ENCODE results near the gene RPS23. TPM values are rescaled to one million over a fixed set of nuclear protein-coding genes. Genes with fewer than 3 reads are reported as not detected.

The RPS23 gene
- total and polyA plus RNA-seq, 2 experiments from 2014 or later, result 2,261 to 3,526 TPM

DNA sequence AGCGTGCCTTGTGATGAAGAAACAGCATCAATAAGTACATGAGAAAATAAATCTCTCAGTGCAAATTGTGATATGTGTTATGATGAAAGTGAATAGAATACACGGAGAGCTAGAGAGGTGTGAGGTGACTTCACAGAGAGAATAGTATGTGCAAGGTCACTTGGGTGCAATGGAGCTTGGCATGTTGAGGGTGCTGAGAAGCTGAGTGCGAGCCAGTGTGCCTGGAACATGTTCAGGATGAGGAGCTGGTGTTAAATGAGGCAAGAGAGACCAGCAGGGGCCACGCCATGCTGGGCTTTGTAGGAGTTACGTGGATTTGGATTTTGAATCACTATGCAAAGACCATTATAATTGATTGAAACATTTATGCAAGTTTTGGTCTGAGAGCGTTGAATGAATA lies 12.8 kb upstream of the RPS23 start:
- Mint-ChIP-seq H3K4me1 (peaks cover 43% of the 10 kb centered on the region), H3K9me3 (no peaks in the 10 kb centered on the region), H3K27me3 (ENCODE audit: insufficient read depth, low read depth, poor library complexity) (peaks cover 2% of the 10 kb centered on the region), H3K4me3 (no peak overlapping the region), H3K36me3 (ENCODE audit: low read depth) (no peaks in the 10 kb centered on the region), H3K27ac (no peak overlapping the region)
- Histone ChIP-seq H3K4me3 (no peak overlapping the region), H3K4me1 (ENCODE audit: insufficient read depth) (peaks cover 24% of the 10 kb centered on the region), H3K27ac (ENCODE audit: low read depth) (no peak overlapping the region), H3K4me2 (no peak overlapping the region), H3K9me2 (ENCODE audit: insufficient read depth) (no peaks in the 10 kb centered on the region), H4K20me1 (replicated peaks; ENCODE audit: insufficient read depth) (no peaks in the 10 kb centered on the region), H3K79me2 (replicated peaks; ENCODE audit: insufficient read depth) (no peaks in the 10 kb centered on the region), H2AFZ (no peak overlapping the region), H3K27me3 (ENCODE audit: insufficient read depth) (peaks cover 19% of the 10 kb centered on the region), H3K36me3 (ENCODE audit: insufficient read depth) (no peaks in the 10 kb centered on the region), H3F3A (replicated peaks; ENCODE audit: low read depth) (no peaks in the 10 kb centered on the region)
- DNase-seq (ENCODE audit: low spot score) (no peak), ATAC-seq (no peak)
- TF ChIP-seq JUNB (IDR thresholded peaks at IDR 0.05; ENCODE audit: unreplicated experiment), result no peak
- TF ChIP-seq NANOG (IDR thresholded peaks at IDR 0.05; ENCODE audit: borderline replicate concordance), result no peak
- TF ChIP-seq, protein P1, sequence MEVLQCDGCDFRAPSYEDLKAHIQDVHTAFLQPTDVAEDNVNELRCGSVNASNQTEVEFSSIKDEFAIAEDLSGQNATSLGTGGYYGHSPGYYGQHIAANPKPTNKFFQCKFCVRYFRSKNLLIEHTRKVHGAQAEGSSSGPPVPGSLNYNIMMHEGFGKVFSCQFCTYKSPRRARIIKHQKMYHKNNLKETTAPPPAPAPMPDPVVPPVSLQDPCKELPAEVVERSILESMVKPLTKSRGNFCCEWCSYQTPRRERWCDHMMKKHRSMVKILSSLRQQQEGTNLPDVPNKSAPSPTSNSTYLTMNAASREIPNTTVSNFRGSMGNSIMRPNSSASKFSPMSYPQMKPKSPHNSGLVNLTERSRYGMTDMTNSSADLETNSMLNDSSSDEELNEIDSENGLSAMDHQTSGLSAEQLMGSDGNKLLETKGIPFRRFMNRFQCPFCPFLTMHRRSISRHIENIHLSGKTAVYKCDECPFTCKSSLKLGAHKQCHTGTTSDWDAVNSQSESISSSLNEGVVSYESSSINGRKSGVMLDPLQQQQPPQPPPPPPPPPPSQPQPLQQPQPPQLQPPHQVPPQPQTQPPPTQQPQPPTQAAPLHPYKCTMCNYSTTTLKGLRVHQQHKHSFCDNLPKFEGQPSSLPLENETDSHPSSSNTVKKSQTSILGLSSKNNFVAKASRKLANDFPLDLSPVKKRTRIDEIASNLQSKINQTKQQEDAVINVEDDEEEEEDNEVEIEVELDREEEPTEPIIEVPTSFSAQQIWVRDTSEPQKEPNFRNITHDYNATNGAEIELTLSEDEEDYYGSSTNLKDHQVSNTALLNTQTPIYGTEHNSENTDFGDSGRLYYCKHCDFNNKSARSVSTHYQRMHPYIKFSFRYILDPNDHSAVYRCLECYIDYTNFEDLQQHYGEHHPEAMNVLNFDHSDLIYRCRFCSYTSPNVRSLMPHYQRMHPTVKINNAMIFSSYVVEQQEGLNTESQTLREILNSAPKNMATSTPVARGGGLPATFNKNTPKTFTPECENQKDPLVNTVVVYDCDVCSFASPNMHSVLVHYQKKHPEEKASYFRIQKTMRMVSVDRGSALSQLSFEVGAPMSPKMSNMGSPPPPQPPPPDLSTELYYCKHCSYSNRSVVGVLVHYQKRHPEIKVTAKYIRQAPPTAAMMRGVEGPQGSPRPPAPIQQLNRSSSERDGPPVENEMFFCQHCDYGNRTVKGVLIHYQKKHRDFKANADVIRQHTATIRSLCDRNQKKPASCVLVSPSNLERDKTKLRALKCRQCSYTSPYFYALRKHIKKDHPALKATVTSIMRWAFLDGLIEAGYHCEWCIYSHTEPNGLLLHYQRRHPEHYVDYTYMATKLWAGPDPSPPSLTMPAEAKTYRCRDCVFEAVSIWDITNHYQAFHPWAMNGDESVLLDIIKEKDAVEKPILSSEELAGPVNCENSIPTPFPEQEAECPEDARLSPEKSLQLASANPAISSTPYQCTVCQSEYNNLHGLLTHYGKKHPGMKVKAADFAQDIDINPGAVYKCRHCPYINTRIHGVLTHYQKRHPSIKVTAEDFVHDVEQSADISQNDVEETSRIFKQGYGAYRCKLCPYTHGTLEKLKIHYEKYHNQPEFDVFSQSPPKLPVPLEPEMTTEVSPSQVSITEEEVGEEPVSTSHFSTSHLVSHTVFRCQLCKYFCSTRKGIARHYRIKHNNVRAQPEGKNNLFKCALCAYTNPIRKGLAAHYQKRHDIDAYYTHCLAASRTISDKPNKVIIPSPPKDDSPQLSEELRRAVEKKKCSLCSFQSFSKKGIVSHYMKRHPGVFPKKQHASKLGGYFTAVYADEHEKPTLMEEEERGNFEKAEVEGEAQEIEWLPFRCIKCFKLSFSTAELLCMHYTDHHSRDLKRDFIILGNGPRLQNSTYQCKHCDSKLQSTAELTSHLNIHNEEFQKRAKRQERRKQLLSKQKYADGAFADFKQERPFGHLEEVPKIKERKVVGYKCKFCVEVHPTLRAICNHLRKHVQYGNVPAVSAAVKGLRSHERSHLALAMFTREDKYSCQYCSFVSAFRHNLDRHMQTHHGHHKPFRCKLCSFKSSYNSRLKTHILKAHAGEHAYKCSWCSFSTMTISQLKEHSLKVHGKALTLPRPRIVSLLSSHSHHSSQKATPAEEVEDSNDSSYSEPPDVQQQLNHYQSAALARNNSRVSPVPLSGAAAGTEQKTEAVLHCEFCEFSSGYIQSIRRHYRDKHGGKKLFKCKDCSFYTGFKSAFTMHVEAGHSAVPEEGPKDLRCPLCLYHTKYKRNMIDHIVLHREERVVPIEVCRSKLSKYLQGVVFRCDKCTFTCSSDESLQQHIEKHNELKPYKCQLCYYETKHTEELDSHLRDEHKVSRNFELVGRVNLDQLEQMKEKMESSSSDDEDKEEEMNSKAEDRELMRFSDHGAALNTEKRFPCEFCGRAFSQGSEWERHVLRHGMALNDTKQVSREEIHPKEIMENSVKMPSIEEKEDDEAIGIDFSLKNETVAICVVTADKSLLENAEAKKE (CRISPR knock-in tag; IDR thresholded peaks at IDR 0.05), result no peak
- no peak for TF ChIP-seq STAT1 (IDR thresholded peaks at IDR 0.05; ENCODE audit: unreplicated experiment)
- no peak for TF ChIP-seq POLR2AphosphoS5 (IDR thresholded peaks at IDR 0.05; ENCODE audit: low read depth)
- no peak for TF ChIP-seq ZNF114 (CRISPR knock-in tag; IDR thresholded peaks at IDR 0.05)
- TF ChIP-seq, protein P2, sequence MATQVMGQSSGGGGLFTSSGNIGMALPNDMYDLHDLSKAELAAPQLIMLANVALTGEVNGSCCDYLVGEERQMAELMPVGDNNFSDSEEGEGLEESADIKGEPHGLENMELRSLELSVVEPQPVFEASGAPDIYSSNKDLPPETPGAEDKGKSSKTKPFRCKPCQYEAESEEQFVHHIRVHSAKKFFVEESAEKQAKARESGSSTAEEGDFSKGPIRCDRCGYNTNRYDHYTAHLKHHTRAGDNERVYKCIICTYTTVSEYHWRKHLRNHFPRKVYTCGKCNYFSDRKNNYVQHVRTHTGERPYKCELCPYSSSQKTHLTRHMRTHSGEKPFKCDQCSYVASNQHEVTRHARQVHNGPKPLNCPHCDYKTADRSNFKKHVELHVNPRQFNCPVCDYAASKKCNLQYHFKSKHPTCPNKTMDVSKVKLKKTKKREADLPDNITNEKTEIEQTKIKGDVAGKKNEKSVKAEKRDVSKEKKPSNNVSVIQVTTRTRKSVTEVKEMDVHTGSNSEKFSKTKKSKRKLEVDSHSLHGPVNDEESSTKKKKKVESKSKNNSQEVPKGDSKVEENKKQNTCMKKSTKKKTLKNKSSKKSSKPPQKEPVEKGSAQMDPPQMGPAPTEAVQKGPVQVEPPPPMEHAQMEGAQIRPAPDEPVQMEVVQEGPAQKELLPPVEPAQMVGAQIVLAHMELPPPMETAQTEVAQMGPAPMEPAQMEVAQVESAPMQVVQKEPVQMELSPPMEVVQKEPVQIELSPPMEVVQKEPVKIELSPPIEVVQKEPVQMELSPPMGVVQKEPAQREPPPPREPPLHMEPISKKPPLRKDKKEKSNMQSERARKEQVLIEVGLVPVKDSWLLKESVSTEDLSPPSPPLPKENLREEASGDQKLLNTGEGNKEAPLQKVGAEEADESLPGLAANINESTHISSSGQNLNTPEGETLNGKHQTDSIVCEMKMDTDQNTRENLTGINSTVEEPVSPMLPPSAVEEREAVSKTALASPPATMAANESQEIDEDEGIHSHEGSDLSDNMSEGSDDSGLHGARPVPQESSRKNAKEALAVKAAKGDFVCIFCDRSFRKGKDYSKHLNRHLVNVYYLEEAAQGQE (IDR thresholded peaks at IDR 0.05; ENCODE audit: unreplicated experiment), result no peak
- TF ChIP-seq CREB1 (CRISPR knock-in tag; IDR thresholded peaks at IDR 0.05; ENCODE audit: low read depth), result no peak
- no peak for TF ChIP-seq EZH2phosphoT487 (IDR thresholded peaks at IDR 0.05; ENCODE audit: unreplicated experiment)
- TF ChIP-seq, protein P3, sequence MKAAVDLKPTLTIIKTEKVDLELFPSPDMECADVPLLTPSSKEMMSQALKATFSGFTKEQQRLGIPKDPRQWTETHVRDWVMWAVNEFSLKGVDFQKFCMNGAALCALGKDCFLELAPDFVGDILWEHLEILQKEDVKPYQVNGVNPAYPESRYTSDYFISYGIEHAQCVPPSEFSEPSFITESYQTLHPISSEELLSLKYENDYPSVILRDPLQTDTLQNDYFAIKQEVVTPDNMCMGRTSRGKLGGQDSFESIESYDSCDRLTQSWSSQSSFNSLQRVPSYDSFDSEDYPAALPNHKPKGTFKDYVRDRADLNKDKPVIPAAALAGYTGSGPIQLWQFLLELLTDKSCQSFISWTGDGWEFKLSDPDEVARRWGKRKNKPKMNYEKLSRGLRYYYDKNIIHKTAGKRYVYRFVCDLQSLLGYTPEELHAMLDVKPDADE (IDR thresholded peaks at IDR 0.05), result no peak
- TF ChIP-seq ZNF331 (CRISPR knock-in tag; IDR thresholded peaks at IDR 0.05; ENCODE audit: low read depth), result no peak
- TF ChIP-seq, protein P4, sequence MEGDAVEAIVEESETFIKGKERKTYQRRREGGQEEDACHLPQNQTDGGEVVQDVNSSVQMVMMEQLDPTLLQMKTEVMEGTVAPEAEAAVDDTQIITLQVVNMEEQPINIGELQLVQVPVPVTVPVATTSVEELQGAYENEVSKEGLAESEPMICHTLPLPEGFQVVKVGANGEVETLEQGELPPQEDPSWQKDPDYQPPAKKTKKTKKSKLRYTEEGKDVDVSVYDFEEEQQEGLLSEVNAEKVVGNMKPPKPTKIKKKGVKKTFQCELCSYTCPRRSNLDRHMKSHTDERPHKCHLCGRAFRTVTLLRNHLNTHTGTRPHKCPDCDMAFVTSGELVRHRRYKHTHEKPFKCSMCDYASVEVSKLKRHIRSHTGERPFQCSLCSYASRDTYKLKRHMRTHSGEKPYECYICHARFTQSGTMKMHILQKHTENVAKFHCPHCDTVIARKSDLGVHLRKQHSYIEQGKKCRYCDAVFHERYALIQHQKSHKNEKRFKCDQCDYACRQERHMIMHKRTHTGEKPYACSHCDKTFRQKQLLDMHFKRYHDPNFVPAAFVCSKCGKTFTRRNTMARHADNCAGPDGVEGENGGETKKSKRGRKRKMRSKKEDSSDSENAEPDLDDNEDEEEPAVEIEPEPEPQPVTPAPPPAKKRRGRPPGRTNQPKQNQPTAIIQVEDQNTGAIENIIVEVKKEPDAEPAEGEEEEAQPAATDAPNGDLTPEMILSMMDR (conservative IDR thresholded peaks at IDR 0.05; ENCODE audit: low read depth in 2 of 2), result no peak

Measured in GM23338 (cell line).